H1 (cell line): Measurements from ENCODE around the gene NSG2. TPM values are rescaled to one million over a fixed set of nuclear protein-coding genes. Genes with fewer than 3 reads are reported as not detected.

ENCODE experiments used
- MAFK ChIP-seq: IDR thresholded peaks from 2 replicates; pipeline ENCODE4 v1.6.1; 2012; ENCODE audit warnings: low read depth, mild to moderate bottlenecking, improper control_type of control experiment, low read length
- PHF8 ChIP-seq: fragments of 200-600 bp; sonication (generic); conservative IDR thresholded peaks from 2 replicates; pipeline ENCODE4 v1.7.1; 2012; ENCODE audit warnings: low read depth, mild to moderate bottlenecking, inconsistent platforms, low read length, moderate library complexity
- POLR2AphosphoS5 ChIP-seq: IDR thresholded peaks from 2 replicates; pipeline ENCODE4 v1.6.1; 2011; ENCODE audit warnings: low read depth, low read length
- polyA plus RNA-seq, 7 experiments: library from polyadenylated mRNA; depleted of rRNA in 3 of 7; stranded (reverse) in 5 of 7; unstranded in 2 of 7; fragments of >200 nt in 5 of 7; fragments of 200-250 nt in 2 of 7; gene quantifications; 1 replicate in 5 of 7; 2 replicates in 1 of 7; 4 replicates in 1 of 7; pipeline versions ENCODE4 v1.2.1 to v1.2.3, GENCODE V29; 2011 to 2013; ENCODE audit warnings: missing spikeins in 2 of 7, mixed read lengths in 2 of 7
- total RNA-seq: library from RNA; stranded (reverse); fragmentation: NEBNext Ultra II Directional; extraction: Animal tissue kit (Norgen Biotek cat#: 25700); gene quantifications from 2 replicates; pipeline ENCODE4 v1.2.1, GENCODE V29; 2021
- TF ChIP-seq, protein P1 (sequence below), 3 experiments: IDR thresholded peaks; 1 replicate in 2 of 3; 2 replicates in 1 of 3; pipeline versions ENCODE4 v1.5.1 to v1.6.1; 2011; ENCODE audit warnings: low read length in 3 of 3, mild to moderate bottlenecking in 3 of 3, inconsistent platforms in 2 of 3, low read depth in 1 of 3, moderate library complexity in 1 of 3; ENCODE audit not compliant: insufficient read depth in 1 of 3; ENCODE audit errors: control extremely low read depth in 1 of 3

Gene NSG2
- total and polyA plus RNA-seq, 2 of the 8 experiments (the other 6 are each of a cell fraction or from before 2014, with no cell fraction given) = 0.56 to 0.78 TPM

DNA sequence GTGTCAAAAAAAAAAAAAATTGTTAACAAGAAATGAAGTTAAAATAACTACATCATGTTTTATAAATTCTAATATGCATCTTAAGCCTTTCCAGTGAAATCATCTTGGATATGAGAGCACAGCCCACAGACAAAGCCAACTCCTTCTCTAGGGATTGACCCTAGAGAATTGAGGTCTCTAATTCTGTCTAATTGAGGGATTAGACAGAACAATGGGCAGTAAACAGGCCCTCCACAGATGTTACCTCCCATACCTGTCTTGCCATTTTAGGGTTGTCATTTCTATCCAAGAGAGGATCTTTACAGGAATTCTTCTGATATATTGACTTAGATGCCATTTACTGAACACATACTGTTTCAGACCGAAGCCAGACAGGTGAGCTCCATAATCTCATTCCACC, 42.3 kb downstream of the NSG2 start (continued):
- TF ChIP-seq, protein P1, sequence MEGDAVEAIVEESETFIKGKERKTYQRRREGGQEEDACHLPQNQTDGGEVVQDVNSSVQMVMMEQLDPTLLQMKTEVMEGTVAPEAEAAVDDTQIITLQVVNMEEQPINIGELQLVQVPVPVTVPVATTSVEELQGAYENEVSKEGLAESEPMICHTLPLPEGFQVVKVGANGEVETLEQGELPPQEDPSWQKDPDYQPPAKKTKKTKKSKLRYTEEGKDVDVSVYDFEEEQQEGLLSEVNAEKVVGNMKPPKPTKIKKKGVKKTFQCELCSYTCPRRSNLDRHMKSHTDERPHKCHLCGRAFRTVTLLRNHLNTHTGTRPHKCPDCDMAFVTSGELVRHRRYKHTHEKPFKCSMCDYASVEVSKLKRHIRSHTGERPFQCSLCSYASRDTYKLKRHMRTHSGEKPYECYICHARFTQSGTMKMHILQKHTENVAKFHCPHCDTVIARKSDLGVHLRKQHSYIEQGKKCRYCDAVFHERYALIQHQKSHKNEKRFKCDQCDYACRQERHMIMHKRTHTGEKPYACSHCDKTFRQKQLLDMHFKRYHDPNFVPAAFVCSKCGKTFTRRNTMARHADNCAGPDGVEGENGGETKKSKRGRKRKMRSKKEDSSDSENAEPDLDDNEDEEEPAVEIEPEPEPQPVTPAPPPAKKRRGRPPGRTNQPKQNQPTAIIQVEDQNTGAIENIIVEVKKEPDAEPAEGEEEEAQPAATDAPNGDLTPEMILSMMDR (IDR thresholded peaks at IDR 0.05; ENCODE audit: control extremely low read depth in 1 of 3, insufficient read depth in 1 of 3, low read depth in 1 of 3, low read length in 3 of 3) = no peak
- TF ChIP-seq MAFK (no peak), PHF8 (no peak), POLR2AphosphoS5 (no peak)
- TF ChIP-seq, all 59 proteins: peak for 0
